HG02970 (cell line): Measurements from ENCODE around the gene BDH1.

Experiments used
- ATAC-seq: cut with Tn5 transposase; IDR thresholded peaks from one replicate; pipeline ENCODE4 v1.9.1; 2021; ENCODE audit warnings: mild to moderate bottlenecking, moderate library complexity, moderate number of reproducible peaks; ENCODE audit not compliant: unreplicated experiment, low FRiP score

Gene BDH1

GRCh38 chr3:197550489-197550888 lies 5.3 kb downstream of the BDH1 start:
- ATAC-seq: no peak

DNA sequence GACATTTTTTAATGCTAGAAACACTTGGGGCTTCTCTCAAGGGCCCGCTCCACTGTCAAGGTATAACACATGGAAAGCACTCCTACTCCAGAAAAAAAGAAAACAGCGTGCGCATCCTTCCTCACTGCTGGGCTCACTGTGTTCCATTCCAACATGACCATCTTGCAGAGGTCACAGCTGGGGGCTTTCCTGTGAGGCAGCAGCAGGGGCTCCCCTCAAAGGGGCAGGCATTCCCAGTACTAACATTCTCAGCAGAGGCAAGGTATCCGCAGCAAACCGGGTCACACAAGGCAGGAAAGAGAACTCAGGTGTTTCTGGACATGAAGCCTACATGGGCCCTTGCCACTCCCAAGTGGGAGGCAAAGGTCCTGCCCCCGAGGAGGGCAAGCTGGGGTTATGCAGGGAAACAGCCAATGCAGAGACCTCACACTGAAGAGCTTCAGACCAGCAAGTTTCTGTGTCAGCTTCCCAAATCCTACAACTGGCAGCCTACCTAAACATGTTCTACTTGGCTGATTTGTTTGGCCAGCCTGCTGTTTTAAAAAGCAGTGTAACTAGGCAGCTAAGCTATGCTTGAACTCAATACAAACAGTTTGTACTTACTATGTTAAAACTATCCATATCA lies 6.4 kb downstream of the BDH1 start:
- ATAC-seq: no peak

- ATAC-seq: no peak
Observed at GRCh38 chr3:197547306-197548011, 8.3 kb downstream of the BDH1 start.

DNA sequence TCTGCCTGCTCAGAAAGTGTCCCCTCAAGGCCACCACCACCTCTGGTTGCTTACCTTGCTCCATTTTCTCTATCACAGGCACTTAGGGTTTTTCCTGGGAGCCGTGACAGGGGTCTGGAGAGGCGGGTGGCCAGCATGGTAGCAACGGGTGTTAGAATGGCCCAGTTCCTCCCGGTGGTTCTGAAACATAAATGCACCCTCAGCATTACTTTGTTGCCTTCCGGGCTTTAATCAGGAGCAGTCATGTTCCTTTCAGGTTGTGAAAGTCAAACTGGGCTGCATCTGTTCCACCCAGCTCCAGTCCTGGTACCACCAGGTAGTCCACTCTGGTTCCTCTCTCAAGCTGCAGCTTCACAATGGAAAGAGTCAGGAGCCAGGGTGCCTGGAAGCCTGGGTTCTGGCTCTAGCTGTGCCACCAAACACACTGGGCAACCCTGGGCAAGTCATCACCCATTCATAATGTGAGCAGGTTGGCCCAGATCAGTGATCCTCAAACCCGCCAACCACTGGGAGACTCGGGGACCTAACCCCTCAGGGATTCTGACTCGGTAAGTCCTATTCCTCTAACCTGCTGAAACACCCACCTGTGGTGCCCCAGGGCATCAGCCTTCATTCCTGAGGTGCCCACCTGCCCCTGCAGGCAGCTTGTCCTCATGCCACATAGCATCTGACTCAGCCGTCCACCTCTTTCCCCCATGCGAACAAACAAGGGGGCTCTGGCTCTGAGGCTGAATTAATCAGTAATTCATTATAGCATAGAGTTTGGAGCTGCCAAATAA lies 9.3 kb downstream of the BDH1 start:
- ATAC-seq: no peak

- no peak for ATAC-seq
Observed at GRCh38 chr3:197545571-197545970, 10.2 kb downstream of the BDH1 start.

- ATAC-seq: no peak
Observed at GRCh38 chr3:197545101-197545500, 10.7 kb downstream of the BDH1 start.

GRCh38 chr3:197542741-197543454 lies 12.9 kb downstream of the BDH1 start:
- ATAC-seq: no peak

DNA sequence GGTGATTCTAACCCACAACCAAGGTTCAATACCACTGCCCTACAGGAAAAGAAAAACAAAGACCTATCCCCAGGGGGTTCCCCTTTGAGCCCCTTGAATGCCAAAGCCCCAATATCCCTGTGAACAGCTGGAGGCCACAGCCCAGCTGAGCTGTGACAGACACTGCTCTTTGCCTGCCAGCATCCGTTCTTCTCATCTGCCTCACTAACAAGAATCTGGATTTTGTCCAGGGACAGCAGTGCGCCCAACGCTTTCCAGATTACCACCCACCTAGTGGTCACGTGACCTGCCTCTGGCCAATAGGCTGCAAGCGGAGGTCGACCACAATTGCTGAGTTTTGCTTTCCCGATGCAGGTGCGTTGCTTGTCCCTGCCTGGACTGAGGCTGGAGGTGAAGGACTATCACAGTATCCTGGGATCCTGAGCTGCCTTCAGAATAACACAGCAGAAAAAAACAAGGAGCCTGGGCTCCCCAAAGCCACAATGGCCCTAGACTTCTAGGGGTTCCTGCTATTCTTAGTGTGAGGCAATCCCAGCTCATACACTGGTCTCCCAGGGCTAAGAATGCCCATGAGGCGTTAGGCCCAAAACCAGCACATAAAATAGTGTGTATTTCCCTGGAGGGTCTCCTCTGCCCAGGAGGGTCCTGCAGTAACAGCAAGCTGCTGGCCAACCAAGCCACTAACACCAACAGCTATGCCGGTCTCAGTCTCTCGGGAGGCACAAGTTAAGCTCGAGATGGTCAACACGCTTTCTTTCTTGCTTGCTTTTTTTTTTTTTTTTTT lies 13.8 kb downstream of the BDH1 start:
- no peak for ATAC-seq

DNA sequence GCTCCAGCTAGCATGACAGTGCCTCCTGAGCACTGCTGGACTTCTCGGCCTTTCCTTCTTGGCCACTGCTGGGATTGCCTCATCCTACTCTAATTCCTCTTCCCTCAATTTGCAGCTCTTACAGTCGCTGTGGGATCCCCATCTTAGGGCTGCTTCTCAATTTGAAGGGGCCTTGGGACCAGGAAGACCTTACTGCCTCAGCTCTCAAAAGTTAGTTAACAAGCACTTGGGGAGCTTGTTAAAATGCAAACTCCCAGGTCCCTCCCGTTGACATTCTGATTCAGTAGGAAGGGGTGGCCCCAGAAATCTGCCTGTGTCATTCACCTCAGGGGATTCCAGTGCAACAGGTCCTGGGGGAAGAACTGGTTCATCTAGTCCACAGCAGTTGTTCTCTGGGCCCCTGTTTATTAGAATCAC lies 14.8 kb downstream of the BDH1 start:
- ATAC-seq: no peak

GRCh38 chr3:197539651-197540051 lies 16.1 kb downstream of the BDH1 start:
- ATAC-seq: no peak

GRCh38 chr3:197533927-197534725 lies 21.6 kb downstream of the BDH1 start:
- no peak for ATAC-seq

GRCh38 chr3:197533396-197533795 lies 22.4 kb downstream of the BDH1 start:
- ATAC-seq: no peak

DNA sequence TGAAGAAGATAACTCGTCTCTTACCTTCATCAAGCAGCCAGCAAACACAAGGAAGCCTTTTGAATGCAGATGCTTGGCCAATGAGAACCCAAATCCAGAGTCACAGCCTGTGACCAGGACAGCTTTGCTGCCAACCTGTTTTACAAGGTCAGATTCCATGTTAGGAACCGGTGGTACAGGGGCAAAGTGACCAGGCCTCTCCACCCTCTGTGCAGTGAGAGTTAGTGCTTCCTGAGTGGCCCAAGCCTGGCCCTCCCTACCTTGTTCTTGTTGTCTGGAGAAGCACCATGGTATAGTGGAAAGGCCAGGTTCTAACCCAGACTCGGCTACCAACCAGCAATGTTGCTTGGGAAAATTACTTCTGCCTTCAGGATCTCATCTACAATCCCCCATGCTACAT lies 23.4 kb downstream of the BDH1 start:
- ATAC-seq: no peak

DNA sequence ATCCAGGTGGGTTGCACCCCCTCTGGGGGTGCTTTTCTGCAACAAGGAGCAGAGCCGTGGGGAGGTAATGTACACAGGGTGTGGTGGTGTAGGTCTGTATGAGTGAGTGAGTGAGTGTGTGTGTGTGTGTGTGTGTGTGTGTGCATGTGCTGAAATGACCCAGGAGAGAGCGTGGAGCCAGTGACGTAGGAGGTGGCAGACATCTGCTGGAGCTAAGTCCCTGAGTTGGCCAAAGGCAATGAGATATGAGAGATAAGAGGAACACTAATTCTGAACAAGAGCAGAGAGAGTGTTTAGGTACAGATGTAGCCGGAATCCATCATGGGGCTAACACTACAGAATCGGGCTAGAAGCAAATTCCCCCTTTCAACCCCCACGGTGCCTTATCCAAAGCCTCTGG lies 27.6 kb downstream of the BDH1 start:
- no peak for ATAC-seq

DNA sequence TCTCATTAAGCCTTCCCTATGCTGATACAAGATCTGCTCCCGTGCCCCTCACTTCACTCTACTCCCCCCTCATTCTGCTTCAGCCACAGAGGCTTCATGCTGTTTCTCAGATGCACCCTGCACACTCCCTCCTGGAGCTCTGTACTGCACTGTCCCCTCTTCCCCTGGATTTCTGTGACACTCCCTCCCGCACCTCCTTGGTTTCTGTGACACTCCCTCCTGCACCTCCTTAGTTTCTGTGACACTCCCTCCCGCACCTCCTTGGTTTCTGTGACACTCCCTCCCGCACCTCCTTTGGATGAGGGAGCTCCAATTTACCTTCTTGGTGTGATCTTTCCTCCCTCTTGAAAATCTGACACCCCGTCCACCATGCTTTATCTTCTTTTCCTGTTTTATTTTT lies 28.2 kb downstream of the BDH1 start:
- no peak for ATAC-seq

GRCh38 chr3:197525706-197526105 lies 30.1 kb downstream of the BDH1 start:
- no peak for ATAC-seq

DNA sequence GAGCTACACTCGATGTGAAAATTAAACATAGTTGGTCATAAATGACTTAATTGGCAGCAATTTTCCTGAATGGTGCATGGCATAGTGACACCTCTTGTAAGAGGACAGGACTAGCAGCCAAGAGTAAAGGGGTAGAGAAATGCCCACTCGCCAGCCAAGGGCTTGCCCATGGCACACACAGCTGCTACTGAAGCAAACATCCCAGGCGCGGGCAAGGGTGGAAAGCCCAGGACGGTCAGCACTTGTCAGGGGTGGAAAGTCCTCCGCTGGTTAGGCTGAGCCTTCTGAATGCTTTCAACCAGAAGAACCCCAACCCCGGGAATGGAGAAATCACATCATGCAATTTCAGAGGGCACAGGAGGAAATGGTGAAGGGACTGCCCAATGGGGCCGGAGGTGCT lies 31.6 kb downstream of the BDH1 start:
- no peak for ATAC-seq

DNA sequence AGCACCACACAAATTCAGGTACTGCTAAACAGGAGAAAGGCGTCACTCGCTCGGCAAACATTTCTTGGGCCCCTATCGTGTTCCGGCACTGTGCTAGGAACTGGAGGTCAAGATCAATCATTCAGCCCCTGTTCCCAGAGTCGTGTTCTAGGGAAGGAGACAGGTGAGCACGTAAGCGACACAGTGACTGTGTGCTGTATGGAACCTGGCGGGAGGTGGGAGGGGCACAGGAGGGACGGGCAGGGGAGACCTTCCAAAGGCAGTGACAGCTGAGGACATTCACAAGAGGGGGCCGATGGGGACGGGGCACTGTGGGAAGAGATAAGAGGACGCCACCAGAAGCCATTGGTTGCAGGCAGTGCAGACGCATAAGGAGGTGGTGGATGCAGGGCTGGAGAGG lies 32.2 kb downstream of the BDH1 start:
- no peak for ATAC-seq

GRCh38 chr3:197522881-197523441 lies 32.8 kb downstream of the BDH1 start:
- no peak for ATAC-seq
